ENCODE data around the gene OS9. TPM values are rescaled to one million over a fixed set of nuclear protein-coding genes. Genes with fewer than 3 reads are reported as not detected.

OS9 gene
- total RNA-seq, 1 donor from 2014 or later: 233 TPM

DNA sequence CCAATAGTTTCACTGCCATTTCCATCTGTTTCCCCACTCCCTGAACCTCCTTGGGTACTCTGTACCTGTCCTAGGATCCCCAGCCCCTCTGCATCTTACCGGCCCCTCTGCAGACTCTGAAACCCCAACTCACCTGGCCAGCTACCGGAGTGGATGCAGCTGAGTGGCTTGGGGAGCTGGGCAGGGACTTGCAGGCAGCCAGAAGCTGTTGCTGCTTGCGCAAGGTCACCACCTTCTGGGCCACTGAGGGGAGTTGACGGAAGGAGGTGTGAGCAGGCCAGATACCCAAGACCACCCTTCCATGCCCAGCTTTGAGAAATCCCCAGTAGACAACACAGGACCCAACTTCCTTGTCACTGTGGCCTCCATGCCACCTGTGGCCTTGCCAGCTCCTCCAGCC is 38.3 kb downstream of the OS9 start:
- peaks cover 13% of the 10 kb centered on the region for H3K27me3 ChIP-seq
- TF ChIP-seq, protein P1, sequence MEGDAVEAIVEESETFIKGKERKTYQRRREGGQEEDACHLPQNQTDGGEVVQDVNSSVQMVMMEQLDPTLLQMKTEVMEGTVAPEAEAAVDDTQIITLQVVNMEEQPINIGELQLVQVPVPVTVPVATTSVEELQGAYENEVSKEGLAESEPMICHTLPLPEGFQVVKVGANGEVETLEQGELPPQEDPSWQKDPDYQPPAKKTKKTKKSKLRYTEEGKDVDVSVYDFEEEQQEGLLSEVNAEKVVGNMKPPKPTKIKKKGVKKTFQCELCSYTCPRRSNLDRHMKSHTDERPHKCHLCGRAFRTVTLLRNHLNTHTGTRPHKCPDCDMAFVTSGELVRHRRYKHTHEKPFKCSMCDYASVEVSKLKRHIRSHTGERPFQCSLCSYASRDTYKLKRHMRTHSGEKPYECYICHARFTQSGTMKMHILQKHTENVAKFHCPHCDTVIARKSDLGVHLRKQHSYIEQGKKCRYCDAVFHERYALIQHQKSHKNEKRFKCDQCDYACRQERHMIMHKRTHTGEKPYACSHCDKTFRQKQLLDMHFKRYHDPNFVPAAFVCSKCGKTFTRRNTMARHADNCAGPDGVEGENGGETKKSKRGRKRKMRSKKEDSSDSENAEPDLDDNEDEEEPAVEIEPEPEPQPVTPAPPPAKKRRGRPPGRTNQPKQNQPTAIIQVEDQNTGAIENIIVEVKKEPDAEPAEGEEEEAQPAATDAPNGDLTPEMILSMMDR (IDR thresholded peaks at IDR 0.05): no peak
- no peak for DNase-seq (ENCODE audit: low spot score in 2 of 2)
- no peaks in the 10 kb centered on the region for H3K36me3 ChIP-seq
- H3K4me1 ChIP-seq: peaks cover 5 to 9% of the 10 kb centered on the region in 2 donors
- no peaks in the 10 kb centered on the region for H3K9me3 ChIP-seq
- no peak overlapping the region for H3K4me3 ChIP-seq
- no peak overlapping the region for H3K27ac ChIP-seq
- intact Hi-C loops (cut with DNase I): no loop called here

DNA sequence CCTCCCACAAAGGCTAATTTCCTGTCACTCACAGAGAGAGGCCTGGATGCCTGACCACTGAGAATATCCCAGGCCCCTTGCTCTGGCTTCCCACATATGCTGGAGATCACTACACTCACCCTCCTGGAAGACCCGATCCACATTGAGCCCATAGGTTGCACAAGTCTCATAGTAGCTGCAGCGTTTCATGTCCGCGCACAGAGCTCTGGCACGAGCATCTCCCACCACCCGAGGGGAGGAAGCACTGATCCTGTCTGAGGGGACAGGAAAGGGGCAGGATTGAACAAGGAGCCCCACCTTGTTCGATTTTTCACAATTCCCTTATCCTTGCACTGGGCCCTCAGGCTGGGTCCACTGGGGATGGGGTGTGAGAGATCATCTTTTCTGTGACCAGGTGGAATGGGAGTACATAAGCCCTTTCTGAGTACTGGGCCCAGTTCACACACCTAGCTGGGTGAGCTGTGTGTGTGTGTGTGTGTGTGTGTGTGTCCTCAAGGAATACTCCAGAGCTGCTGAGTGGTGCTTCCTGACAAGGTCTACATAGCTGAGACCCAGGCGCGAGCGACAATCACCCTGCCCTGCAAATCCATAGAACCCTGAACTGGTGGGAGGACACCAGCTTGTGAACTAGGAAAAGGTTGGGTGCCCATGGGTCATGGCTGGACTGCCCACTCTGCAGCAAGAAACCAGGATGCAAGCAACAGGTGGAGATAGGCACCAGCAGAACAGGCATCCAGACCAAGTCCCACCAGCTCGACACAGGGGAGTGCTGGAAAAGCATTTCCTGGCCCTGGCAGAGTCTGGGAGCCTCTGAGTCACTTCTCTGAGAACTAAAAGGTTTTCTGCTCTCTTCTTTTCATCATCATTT is 39.0 kb downstream of the OS9 start:
- Histone ChIP-seq H3K27ac (no peak overlapping the region), H3K36me3 (no peaks in the 10 kb centered on the region), H3K27me3 (peaks cover 20% of the 10 kb centered on the region), H3K4me3 (no peak overlapping the region), H3K9me3 (no peaks in the 10 kb centered on the region), H3K4me1 (peaks cover 11 to 16% of the 10 kb centered on the region in 2 donors)
- intact Hi-C loops (cut with DNase I): no loop called here
- TF ChIP-seq, protein P1 (IDR thresholded peaks at IDR 0.05): no peak
- DNase-seq (ENCODE audit: low spot score in 2 of 2): no peak

DNA sequence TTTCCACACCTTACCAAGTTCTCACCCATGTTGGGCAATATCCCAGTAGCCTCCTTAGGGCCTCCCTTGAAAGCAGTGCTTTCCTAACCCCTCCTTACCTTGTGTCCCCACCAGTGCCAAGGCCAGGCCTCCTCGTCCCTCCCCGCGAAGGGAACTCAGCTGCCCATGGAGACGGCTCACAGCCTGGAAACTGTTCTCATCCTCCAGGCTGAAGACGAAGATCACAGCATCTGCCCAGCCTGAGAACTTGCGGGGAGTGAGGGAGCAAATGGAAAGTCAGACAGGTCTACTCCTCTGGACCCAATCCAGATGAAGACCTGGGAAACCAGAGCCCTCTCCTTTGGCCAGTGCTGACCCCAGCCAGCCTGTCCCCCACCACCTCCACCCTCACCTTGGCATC is 40.0 kb downstream of the OS9 start:
- TF ChIP-seq, protein P1 (IDR thresholded peaks at IDR 0.05): no peak
- H3K4me3 ChIP-seq: no peak overlapping the region
- H3K9me3 ChIP-seq: no peaks in the 10 kb centered on the region
- peaks cover 29% of the 10 kb centered on the region for H3K27me3 ChIP-seq
- no peak for DNase-seq (ENCODE audit: low spot score in 2 of 2)
- no peaks in the 10 kb centered on the region for H3K36me3 ChIP-seq
- no peak overlapping the region for H3K27ac ChIP-seq
- H3K4me1 ChIP-seq: peaks cover 21 to 24% of the 10 kb centered on the region in 2 donors
- intact Hi-C loops (cut with DNase I): no loop called here

DNA sequence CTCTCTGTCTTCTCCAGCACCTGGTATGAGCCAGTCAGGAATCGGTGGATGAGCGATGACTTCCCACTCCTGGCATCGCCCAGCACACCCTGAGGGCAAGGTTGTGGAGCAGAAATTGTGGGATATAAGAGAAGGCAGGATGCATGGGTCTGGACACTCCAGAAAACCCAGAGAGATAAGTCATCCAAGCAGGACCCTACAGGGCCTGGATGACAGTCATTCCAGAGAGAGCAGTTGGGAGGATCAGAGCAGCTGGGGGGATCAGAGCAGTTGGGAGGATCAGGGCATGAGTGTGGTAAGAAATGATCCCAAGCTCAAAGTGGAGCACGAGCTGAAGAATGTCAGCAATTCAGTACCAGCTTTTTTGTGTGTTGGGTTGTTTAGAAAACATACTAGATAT is 40.7 kb downstream of the OS9 start:
- Histone ChIP-seq H3K27ac (no peak overlapping the region), H3K36me3 (no peaks in the 10 kb centered on the region), H3K4me1 (peaks cover 24% of the 10 kb centered on the region in 2 donors), H3K27me3 (peaks cover 33% of the 10 kb centered on the region), H3K4me3 (no peak overlapping the region), H3K9me3 (no peaks in the 10 kb centered on the region)
- TF ChIP-seq, protein P1 (IDR thresholded peaks at IDR 0.05): no peak
- DNase-seq (ENCODE audit: low spot score in 2 of 2): no peak
- intact Hi-C loops (cut with DNase I): no loop called here

DNA sequence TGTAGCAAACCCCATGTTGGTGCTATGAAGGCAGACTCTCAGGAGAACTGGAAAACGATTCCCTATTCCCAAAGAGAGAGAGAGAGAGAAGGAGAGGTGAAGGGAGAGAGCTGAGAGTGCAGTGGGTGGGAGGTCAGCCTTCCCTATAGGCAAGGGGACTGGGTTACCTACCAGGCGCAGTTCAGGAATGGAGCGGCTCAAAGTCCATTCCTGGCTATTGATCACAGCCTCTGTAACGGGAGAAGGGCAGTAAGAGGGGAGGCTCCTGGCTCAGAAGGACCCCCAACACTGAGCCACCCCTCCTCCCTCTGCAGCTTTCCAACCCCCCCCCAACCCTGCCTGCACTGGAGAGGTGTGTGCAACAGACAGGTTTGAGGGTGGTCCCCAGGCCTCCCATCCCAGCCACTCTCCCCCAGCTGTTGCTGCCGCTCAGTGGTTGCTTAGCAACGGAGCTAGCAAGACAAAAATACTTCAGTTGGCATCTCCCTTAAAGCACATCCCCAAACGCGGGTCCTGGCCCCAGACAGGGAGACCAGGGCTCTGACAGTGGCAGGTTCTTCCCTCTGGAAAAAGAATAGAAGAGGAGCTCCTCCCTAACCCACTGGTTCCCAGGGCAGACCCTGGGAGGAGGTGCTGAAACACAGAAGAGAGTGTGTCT is 41.4 kb downstream of the OS9 start:
- H3K4me1 ChIP-seq: peaks cover 24% of the 10 kb centered on the region in 2 donors
- peaks cover 33% of the 10 kb centered on the region for H3K27me3 ChIP-seq
- TF ChIP-seq, protein P1 (IDR thresholded peaks at IDR 0.05): no peak
- DNase-seq (ENCODE audit: low spot score in 2 of 2): no peak
- H3K4me3 ChIP-seq: no peak overlapping the region
- intact Hi-C loops (cut with DNase I): no loop called here
- no peak overlapping the region for H3K27ac ChIP-seq
- no peaks in the 10 kb centered on the region for H3K9me3 ChIP-seq
- no peaks in the 10 kb centered on the region for H3K36me3 ChIP-seq

All from ascending aorta (tissue), 2 donors.